B cell (primary cell): Measurements from ENCODE around the gene FOXD1. TPM values are rescaled to one million over a fixed set of nuclear protein-coding genes. Genes with fewer than 3 reads are reported as not detected.

Experiments
- ATAC-seq: fragments of 200-7000 bp; cut with Tn5 transposase; one replicate; pipeline ENCODE4 v1.10.0; 2021; ENCODE audit warnings: low read depth, mild to moderate bottlenecking, moderate number of reproducible peaks, moderate library complexity
- CTCF ChIA-PET: fragments of 350-600 bp; sonication (Branson Sonifier 250); formaldehyde crosslinking; loops from one replicate; lab custom pipeline; 2021; ENCODE audit warnings: antibody characterized with exemption, inconsistent platforms; lab: Charles Lee
- POLR2A ChIA-PET: fragments of 350-600 bp; sonication (Branson Sonifier 250); formaldehyde crosslinking; loops from one replicate; lab custom pipeline; 2021; ENCODE audit warnings: antibody characterized with exemption; lab: Charles Lee
- DNase-seq: peaks from one replicate; pipeline ENCODE4 v3.0.0; 2013
- H2AFZ ChIP-seq: 2 replicates; pipeline ENCODE4 v1.6.1; 2012; ENCODE audit warnings: mild to moderate bottlenecking, low read depth, low read length; ENCODE audit not compliant: insufficient read depth, poor library complexity, severe bottlenecking
- H3K27ac ChIP-seq, 2 donors: 1 replicate in 1 of 2; 2 replicates in 1 of 2; pipeline ENCODE4 v1.5.1; 2012 to 2013; ENCODE audit warnings: low read length in 2 of 2, mild to moderate bottlenecking in 2 of 2, moderate library complexity in 1 of 2
- H3K27me3 ChIP-seq, 4 experiments: fragments of 200-600 bp in 1 of 4; sonication (generic) in 1 of 4; replicated peaks in 1 of 4; 1 replicate in 2 of 4; 2 replicates in 2 of 4; pipeline versions ENCODE4 v1.6.1 to v1.7.0; 2013 to 2016; ENCODE audit warnings: low read length in 3 of 4, mild to moderate bottlenecking in 2 of 4, mixed read lengths in 1 of 4, moderate library complexity in 1 of 4; ENCODE audit not compliant: insufficient read depth in 4 of 4, control insufficient read depth in 3 of 4; ENCODE audit errors: control extremely low read depth in 1 of 4
- H3K36me3 ChIP-seq, 2 experiments: replicated peaks in 1 of 2; 1 replicate in 1 of 2; 2 replicates in 1 of 2; pipeline versions ENCODE4 v1.6.1 to v1.7.1; 2013; ENCODE audit warnings: low read length in 1 of 2; ENCODE audit not compliant: insufficient read depth in 2 of 2, control insufficient read depth in 1 of 2; ENCODE audit errors: control extremely low read depth in 1 of 2, extremely low read depth in 1 of 2
- H3K4me1 ChIP-seq, 2 donors: fragments of 200-600 bp in 1 of 2; sonication (generic) in 1 of 2; 1 replicate in 1 of 2; 2 replicates in 1 of 2; pipeline versions ENCODE4 v1.5.1 to v1.6.1; 2013 to 2017; ENCODE audit warnings: low read length in 2 of 2; ENCODE audit not compliant: control insufficient read depth in 2 of 2, insufficient read depth in 2 of 2
- H3K4me2 ChIP-seq: replicated peaks from 2 replicates; pipeline ENCODE3; 2012; ENCODE audit warnings: mild to moderate bottlenecking, low read depth, low read length; ENCODE audit not compliant: poor library complexity, severe bottlenecking
- H3K4me3 ChIP-seq, 5 experiments: fragments of 200-600 bp in 1 of 5; sonication (generic) in 1 of 5; 1 replicate in 3 of 5; 2 replicates in 2 of 5; pipeline versions ENCODE4 v1.5.1 to v1.7.0; 2011 to 2016; ENCODE audit warnings: low read length in 4 of 5, mild to moderate bottlenecking in 4 of 5, low read depth in 2 of 5, control low read depth in 1 of 5, moderate library complexity in 1 of 5; ENCODE audit not compliant: insufficient read depth in 1 of 5; ENCODE audit errors: control extremely low read depth in 1 of 5, extremely low read depth in 1 of 5
- H3K79me2 ChIP-seq: fragments of 200-600 bp; sonication (generic); one replicate; pipeline ENCODE4 v1.6.0; 2016; ENCODE audit warnings: low read length; ENCODE audit not compliant: control insufficient read depth, insufficient read depth
- H3K9ac ChIP-seq: fragments of 200-600 bp; sonication (generic); 2 replicates; pipeline ENCODE4 v1.6.1; 2017; ENCODE audit warnings: mild to moderate bottlenecking, low read length, moderate library complexity
- H3K9me3 ChIP-seq, 3 donors: one replicate each; pipeline versions ENCODE4 v1.6.1 to v1.7.1; 2013; ENCODE audit warnings: low read length in 2 of 3; ENCODE audit not compliant: control insufficient read depth in 2 of 3, insufficient read depth in 1 of 3; ENCODE audit errors: control extremely low read depth in 1 of 3
- H4K20me1 ChIP-seq: 2 replicates; pipeline ENCODE4 v1.6.0; 2012; ENCODE audit warnings: mild to moderate bottlenecking, low read length; ENCODE audit not compliant: insufficient read depth, control insufficient read depth, poor library complexity, severe bottlenecking
- H3K27ac Mint-ChIP-seq: one replicate; pipeline ENCODE4 v1.8.0; 2021; ENCODE audit warnings: mixed read lengths
- H3K27me3 Mint-ChIP-seq: one replicate; pipeline ENCODE4 v1.8.0; 2021; ENCODE audit warnings: mixed read lengths
- H3K4me1 Mint-ChIP-seq: one replicate; pipeline ENCODE4 v1.8.0; 2021; ENCODE audit warnings: mixed read lengths
- H3K4me3 Mint-ChIP-seq: one replicate; pipeline ENCODE4 v1.8.0; 2021; ENCODE audit warnings: mixed read lengths
- H3K9me3 Mint-ChIP-seq: one replicate; pipeline ENCODE4 v1.8.0; 2022; ENCODE audit warnings: mixed read lengths; ENCODE audit not compliant: insufficient read depth
- EZH2 ChIP-seq: IDR thresholded peaks from 2 replicates; pipeline ENCODE4 v1.6.1; 2012; ENCODE audit warnings: borderline replicate concordance, low read depth, mild to moderate bottlenecking, moderate library complexity, low read length; ENCODE audit not compliant: insufficient read depth, poor library complexity, severe bottlenecking
- WGBS: methylation state at CpG from one replicate; pipeline ENCODE4 v1.1.5; 2013; ENCODE audit warnings: missing lambda C conversion rate; ENCODE audit not compliant: insufficient coverage; 5-methylcytosine and 5-hydroxymethylcytosine counted together
- intact Hi-C: fragments of 100-400 bp; cut with micrococcal nuclease; formaldehyde crosslinking; loops from one replicate; pipeline ENCODE4 v1.10.0; 2022
- polyA plus RNA-seq: library from polyadenylated mRNA; depleted of rRNA; stranded (reverse); fragments of >200 nt; gene quantifications from 2 replicates; pipeline ENCODE4 v1.2.3, GENCODE V29; 2012
- total RNA-seq, 2 donors: library from RNA; stranded (reverse); fragments of 120-200 nt in 1 of 2; gene quantifications; 1 replicate in 1 of 2; 2 replicates in 1 of 2; pipeline versions ENCODE4 v1.2.3 to v1.2.4, GENCODE V29; 2013 to 2022
- TF ChIP-seq, protein P1 (sequence below): fragments of 200-600 bp; IDR thresholded peaks from one replicate; pipeline ENCODE4 v1.8.0; 2022; ENCODE audit warnings: antibody characterized with exemption, mild to moderate bottlenecking

Gene FOXD1
- total and polyA plus RNA-seq, 2 donors (not counting 1 experiment from before 2014, with no cell fraction given): 0.34 to 0.49 TPM

DNA sequence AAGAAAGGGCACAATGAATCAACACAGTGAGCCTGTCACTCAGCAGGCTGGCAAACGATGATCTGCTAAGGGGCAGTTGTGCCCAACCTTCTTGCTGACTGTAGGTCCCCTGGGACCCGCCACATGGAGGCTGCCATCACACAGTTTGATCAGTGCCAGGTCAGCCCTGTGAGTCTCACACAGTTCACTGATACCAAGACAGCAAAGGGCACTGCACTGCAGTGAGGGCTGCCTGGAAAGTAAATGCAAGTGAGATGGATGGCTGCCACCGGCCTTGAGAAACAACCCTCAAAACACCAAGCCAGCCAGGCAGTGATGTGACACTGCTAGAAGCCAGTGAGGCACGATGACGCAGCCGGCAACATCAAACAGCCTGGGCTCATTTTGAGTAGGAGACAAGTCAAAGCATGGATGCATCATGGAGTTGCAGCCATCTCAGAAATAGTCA lies 30.3 kb downstream of the FOXD1 start:
- Histone ChIP-seq H3K4me3 (no peak overlapping the region), H3K27ac (no peak overlapping the region), H3K4me2 (no peak overlapping the region), H3K27me3 (peaks cover 0 to 71% (median 54%) of the 10 kb centered on the region in 4 experiments), H2AFZ (no peak overlapping the region), H4K20me1 (no peaks in the 10 kb centered on the region), H3K36me3 (no peaks in the 10 kb centered on the region), H3K79me2 (no peaks in the 10 kb centered on the region), H3K4me1 (peaks cover 7 to 9% of the 10 kb centered on the region in 2 donors), H3K9me3 (peaks cover 2 to 8% (median 2%) of the 10 kb centered on the region in 3 donors), H3K9ac (no peak overlapping the region)
- POLR2A ChIA-PET: no interaction called here
- H3K27me3 Mint-ChIP-seq: peaks cover 86% of the 10 kb centered on the region
- CTCF ChIA-PET: interaction anchor here (0.6 to 0.7 kb wide), 2 partner anchors 24 to 529 kb away, joined by 3 to 4 read pairs; no protein-coding TSS in a partner anchor
- H3K4me3 Mint-ChIP-seq: no peak overlapping the region
- H3K4me1 Mint-ChIP-seq: peaks cover 8% of the 10 kb centered on the region
- H3K9me3 Mint-ChIP-seq: peaks cover 2% of the 10 kb centered on the region
- ATAC-seq (no peak), DNase-seq (no peak)
- no peak for TF ChIP-seq EZH2
- TF ChIP-seq, protein P1, sequence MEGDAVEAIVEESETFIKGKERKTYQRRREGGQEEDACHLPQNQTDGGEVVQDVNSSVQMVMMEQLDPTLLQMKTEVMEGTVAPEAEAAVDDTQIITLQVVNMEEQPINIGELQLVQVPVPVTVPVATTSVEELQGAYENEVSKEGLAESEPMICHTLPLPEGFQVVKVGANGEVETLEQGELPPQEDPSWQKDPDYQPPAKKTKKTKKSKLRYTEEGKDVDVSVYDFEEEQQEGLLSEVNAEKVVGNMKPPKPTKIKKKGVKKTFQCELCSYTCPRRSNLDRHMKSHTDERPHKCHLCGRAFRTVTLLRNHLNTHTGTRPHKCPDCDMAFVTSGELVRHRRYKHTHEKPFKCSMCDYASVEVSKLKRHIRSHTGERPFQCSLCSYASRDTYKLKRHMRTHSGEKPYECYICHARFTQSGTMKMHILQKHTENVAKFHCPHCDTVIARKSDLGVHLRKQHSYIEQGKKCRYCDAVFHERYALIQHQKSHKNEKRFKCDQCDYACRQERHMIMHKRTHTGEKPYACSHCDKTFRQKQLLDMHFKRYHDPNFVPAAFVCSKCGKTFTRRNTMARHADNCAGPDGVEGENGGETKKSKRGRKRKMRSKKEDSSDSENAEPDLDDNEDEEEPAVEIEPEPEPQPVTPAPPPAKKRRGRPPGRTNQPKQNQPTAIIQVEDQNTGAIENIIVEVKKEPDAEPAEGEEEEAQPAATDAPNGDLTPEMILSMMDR: no peak
- no peak overlapping the region for H3K27ac Mint-ChIP-seq
- 39% methylated on average over 6 of the region's 6 CpGs for WGBS
- intact Hi-C loops: no loop called here

DNA sequence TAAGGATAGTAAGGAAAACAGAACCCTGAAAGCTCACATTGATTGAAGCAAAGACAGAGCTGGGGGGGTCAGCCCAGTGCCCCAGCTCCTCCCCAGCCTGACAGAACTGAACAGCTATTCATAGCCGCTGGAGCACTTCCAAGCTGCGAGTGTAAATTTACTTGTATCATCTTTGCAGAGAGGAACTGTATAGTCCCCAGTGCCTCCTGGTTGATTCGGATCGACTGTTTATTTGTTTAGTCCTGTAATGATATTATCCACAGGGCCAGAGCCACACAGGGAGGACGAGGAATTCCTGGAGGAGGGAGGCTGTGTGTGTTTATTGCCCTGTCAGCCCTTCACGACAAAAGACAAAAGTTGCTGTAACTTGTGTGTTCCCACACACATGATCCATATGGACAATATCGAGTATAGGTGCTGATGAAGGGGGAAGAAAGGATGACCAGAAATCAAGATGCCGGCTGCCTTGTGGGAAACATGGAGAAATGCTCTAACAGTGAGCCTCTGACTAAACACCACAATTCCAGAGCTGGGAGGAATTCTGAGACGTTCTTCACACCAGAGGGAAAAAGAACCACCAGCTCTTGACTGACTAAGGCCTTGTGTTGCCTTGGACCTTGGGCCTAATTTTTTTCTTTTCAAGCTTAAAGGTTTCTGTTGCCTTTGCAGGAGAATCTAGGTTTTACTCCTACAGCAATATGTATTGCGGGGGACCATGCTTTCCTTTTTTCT lies 31.1 kb downstream of the FOXD1 start:
- TF ChIP-seq EZH2: no peak
- TF ChIP-seq, protein P1: no peak
- no peaks in the 10 kb centered on the region for H3K79me2 ChIP-seq
- ChIA-PET POLR2A (no interaction called here), CTCF (interaction anchor here (0.6 to 0.7 kb wide), 2 partner anchors 23 to 530 kb away, joined by 3 to 4 read pairs; no protein-coding TSS in a partner anchor)
- peaks cover 2 to 8% (median 2%) of the 10 kb centered on the region in 3 donors for H3K9me3 ChIP-seq
- ATAC-seq: no peak
- peaks cover 7 to 9% of the 10 kb centered on the region in 2 donors for H3K4me1 ChIP-seq
- no peak overlapping the region for H3K27ac Mint-ChIP-seq
- no peaks in the 10 kb centered on the region for H4K20me1 ChIP-seq
- intact Hi-C loops: no loop called here
- no peak overlapping the region for H3K4me3 Mint-ChIP-seq
- no peak overlapping the region for H2AFZ ChIP-seq
- no peaks in the 10 kb centered on the region for H3K36me3 ChIP-seq
- H3K27ac ChIP-seq: no peak overlapping the region
- 45% methylated on average over 6 of the region's 10 CpGs for WGBS
- no peak for DNase-seq
- H3K4me1 Mint-ChIP-seq: peaks cover 8% of the 10 kb centered on the region
- no peak overlapping the region for H3K9ac ChIP-seq
- no peak overlapping the region for H3K4me3 ChIP-seq
- no peak overlapping the region for H3K4me2 ChIP-seq
- peaks cover 2% of the 10 kb centered on the region for H3K9me3 Mint-ChIP-seq
- H3K27me3 Mint-ChIP-seq: peaks cover 82% of the 10 kb centered on the region
- peaks cover 0 to 71% (median 53%) of the 10 kb centered on the region in 4 experiments for H3K27me3 ChIP-seq
